Stimulated activated CD4-positive, alpha-beta T cell treated with anti-CD3 and anti-CD28 coated beads, Interleukin-2, amount 100 ng/mL, for 4 hours (primary cell): ENCODE measurements around the gene SECISBP2.
A peak's percentile ranks its signal among the peaks of the same experiment; 100 is the strongest.
"Not testable (repeated sequence)": the region's sequence is repeated elsewhere in the genome, so short reads cannot be mapped to it uniquely, and the experiment has no call there.

Experiments used
- DNase-seq: peaks from one replicate; pipeline ENCODE4 v3.0.0-alpha.2; 2020; ENCODE audit warnings: low read depth

SECISBP2 gene

DNA sequence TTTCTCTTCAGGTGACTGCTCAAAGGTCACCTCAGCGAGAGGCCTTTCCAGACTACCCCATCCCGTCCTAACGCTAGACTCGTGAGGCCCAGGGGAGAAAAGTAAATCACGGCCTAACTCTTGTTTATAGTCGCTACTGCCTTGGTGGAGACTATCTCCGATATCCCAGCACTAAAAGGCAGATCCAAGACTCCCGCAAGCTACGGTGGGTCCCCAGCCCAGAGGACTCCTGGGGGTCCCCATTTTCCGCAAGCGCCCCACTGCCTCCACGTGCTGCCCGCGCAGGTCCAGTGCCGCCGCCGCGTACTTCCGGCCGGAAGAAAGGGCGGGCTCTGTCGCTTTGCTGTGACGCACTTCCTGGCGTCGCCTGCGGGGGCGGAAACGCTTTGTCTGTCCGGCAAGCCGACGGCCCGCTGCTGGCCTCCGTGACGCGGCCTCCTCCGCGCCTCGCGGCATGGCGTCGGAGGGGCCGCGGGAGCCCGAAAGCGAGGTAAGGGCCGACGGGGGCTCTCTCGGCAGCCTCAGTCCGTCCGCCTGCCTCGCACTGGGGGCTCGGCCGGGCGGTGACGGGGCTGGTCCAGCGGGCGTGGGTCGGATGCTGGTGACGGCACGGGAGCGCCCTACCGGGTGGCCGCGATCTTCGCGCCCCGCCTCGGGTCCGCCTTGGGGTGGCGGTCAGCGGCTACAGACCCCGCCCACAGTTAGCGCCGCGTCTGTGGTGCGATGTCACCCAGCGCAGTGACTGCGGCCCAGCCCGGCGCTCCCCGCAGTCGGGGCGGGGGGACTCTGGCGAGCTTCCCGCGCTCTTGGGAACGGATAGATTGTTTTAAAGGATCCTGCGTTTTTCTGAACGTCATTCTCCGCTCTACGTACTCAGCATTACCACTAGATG lies at the start of gene SECISBP2:
SECISBP2 (plus strand) TSS at position 378 of the 892 bp plus-strand sequence; CDS start at position 455, 77 bp downstream.
- peak; percentile 90 for DNase-seq

DNA sequence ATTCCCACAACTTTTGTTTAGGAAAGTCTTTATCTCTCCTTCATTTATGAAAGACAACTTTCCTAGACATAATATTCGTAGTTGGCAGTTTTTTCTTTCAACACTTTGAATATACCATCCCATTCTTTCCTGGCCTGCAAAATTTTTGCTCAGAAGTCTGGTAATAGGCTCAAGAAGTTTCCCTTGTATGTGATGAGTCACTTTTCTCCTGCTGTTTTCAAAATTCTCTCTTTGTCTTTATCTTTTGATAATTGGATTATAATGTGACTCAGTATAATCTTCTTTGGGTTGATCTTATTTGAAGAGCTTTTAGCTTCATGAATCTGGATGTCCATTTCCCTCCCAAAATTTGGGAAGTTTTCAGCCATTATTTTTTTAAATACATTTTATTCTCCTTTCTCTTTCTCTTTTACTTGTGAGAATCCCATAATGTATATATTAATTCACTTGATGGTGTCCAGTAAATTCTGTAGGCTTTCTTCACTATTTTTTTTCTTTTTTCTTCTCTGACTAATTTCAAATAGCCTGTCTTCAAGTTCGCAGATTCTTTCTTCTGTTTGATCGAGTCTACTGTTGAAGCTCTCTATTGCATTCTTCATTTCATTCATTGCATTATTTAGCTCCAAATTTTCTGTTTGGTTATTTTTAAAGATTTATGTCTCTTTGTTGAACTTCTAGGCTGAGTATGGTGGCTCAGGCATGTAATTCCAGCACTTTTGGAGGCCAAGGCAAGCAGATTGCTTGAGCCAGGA lies 44.6 kb upstream of the SECISBP2 start:
- DNase-seq = no peak

- DNase-seq = no peak
These were observed 43.5 kb upstream of the SECISBP2 start for GRCh38 chr9:89274838-89275237.

GRCh38 chr9:89276040-89276439 lies 42.3 kb upstream of the SECISBP2 start:
- not testable (repeated sequence) for DNase-seq

DNA sequence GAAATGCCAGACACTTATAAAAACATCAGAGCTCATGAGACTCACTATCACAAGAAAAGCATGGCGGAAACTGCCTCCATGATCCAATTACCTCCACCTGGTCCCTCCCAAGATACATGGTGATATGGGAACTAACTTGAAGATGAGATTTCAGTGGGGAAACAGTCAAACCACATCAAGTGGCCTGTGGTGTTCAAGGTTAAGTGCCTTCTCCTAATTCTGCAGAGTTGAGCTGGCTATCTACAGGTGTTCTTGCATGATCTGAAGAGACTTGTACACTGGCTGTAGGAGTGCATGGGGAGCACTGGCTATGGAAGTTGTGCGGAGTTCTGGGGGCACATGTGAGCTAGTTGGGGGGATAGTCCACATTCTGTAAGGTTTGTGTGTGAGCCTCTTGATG lies 41.3 kb upstream of the SECISBP2 start:
- no peak for DNase-seq

GRCh38 chr9:89277454-89277853 lies 40.8 kb upstream of the SECISBP2 start:
- peak; percentile 38 for DNase-seq

DNA sequence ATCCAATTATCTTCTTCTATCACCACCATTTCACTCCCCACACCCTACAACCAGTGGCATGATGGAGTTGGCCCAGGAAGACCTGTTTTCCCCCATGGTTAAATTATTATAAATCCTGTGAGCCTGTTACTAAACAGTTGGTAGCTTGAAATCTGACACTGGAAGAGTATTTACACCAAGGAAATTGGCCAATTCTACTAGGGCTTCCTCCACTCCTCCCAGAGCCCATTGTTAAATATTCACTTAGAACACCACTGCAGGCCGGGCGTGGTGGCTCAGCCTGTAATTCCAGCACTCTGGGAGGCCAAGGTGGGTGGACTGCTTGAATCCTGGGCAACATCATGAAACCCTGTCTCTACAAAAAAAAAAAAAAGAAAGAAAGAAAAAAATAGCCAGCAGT lies 39.7 kb upstream of the SECISBP2 start:
- DNase-seq = no peak

GRCh38 chr9:89278997-89279739 lies 39.1 kb upstream of the SECISBP2 start:
- peak; percentile 9 for DNase-seq

- DNase-seq = no peak
These were observed 37.2 kb upstream of the SECISBP2 start for GRCh38 chr9:89281106-89281505.

DNA sequence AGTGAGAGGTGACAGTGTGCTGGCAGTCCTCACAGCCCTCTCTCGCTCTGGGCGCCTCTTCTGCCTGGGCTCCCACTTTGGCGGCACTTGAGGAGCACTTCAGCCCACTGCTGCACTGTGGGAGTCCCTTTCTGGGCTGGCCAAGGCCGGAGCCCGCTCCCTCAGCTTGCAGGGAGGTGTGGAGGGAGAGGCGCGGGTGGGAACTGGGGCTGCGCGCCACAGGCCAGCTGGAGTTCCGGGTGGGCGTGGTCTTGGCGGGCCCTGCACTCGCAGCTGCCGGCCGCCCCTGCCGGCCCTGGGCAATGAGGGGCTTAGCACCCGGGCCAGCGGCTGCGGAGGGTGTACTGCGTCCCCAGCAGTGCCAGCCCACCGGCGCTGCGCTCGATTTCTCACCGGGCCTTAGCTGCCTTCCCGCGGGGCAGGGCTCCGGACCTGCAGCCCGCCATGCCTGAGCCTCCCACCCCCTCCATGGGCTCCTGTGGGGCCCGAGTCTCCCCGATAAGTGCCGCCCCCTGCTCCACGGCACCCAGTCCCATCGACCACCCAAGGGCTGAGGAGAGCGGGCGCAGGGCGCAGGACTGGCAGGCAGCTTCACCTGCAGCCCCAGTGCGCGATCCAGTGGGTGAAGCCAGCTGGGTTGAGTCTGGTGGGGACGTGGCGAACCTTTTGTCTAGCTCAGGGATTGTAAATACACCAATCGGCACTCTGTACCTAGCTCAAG lies 35.9 kb upstream of the SECISBP2 start:
- not testable (repeated sequence) for DNase-seq

- no peak for DNase-seq
These were observed 34.2 kb upstream of the SECISBP2 start for GRCh38 chr9:89284076-89284475.

DNA sequence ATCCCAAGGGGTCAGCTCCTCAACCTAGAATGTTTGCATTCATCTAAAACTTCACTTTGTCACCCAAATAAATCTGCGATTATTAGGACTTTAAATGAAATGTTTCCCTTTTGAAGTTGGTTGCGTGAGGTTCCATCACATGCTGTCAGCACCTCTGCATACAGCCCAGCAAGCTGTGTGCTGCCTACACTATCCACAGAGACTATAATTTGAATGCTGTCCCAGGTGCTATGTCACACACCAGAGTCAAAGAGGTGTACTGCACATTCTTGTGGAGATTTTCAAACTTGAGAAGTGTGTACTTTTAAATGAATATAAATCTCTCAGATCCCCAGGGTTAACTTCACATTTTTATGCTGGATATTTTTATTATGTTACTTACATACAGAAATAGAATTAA lies 26.6 kb upstream of the SECISBP2 start:
- no peak for DNase-seq

DNA sequence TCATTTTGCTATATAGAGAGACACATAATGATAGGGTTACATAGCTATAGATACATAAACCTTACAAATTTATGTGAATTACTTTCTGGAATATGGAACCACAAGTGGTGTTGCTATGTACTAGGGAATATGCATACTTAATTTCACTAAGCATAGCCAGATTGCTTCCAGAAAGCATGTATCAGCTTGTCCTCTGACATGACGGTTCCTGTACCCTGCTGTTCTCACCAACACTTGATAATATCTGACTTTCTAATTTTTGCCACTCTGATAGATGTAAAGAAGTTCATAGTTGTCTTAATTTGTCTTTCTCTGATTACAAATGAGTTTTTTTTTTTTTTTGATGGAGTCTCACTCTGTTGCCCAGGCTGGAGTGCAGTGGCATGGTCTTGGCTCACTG lies 25.3 kb upstream of the SECISBP2 start:
- DNase-seq = no peak

GRCh38 chr9:89295400-89295799 lies 22.9 kb upstream of the SECISBP2 start:
- DNase-seq = no peak

DNA sequence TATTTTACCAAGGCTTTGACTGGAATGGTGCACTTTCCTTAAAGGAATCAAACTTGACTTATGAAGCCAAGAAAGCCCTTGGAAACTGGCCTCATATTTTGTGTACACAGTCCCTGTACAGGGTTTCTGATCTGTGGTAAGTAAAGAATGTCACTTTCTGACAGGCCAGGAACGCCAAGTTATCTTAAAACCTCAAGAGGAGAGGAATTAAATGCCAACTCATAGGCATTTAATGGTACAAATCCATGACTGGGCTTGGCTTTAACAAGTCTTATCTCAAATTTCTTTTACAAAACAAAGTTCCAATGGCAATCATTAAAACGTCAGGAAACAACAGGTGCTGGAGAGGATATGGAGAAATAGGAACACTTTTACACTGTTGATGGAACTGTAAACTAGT lies 16.3 kb upstream of the SECISBP2 start:
- not testable (repeated sequence) for DNase-seq

GRCh38 chr9:89304020-89304833 lies 14.1 kb upstream of the SECISBP2 start:
- no peak for DNase-seq

DNA sequence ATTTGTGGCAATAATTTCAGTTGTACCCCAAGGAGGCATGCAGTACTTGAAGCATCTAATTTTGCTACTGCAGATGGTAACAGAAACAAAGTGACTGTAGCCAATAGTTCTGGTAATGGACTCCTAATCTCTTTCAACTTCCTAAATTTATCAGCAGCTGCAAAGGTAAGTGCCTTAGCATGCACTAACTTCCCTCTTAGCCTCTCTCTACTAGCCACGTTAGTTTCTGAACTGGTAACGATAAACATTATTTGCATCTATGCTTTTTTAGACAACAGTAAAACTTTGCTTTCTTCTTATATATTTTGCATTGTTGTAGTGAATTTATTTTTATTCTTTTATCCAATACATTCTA lies 13.5 kb upstream of the SECISBP2 start:
- DNase-seq = no peak

DNA sequence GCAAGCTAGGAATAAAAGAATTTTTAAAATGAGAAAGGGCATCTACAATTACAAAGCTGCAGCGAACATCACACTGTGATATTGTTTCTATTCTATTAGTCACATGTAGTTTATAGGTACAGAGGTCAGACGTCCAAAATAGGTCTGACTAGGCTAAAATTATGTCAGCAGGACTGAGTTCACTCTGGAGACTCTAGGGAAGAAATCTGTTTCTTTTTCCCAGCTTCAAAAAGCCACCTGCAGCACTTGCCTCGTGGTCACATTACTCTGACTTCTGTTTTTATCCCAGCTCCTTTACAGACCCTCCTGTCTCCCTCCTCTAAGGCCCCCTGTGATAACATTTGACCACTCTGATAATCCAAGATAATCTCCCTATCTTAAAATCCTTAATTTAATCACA lies 12.4 kb upstream of the SECISBP2 start:
- no peak for DNase-seq

DNA sequence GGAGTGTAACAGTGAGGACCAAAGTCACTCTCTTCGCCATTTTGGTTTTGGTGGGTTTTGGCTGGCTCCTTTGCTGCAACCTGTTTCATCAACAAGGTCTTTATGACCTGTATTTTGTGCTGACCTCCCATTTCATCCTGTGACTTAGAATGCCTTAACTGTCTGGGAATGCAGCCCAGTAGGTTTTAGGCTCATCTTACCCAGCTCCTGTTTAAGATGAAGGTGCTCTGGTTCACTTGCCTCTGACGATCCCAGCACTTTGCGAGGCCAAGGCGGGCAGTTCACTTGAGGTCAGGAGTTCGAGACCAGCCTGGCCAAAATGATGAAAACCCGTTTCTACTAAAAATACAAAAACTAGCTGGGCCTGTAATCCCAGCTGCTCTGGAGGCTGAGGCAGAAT lies 9.1 kb upstream of the SECISBP2 start:
- DNase-seq = no peak

GRCh38 chr9:89309608-89310474 lies 8.5 kb upstream of the SECISBP2 start:
- DNase-seq = peak; percentile 9
